GM12873 (cell line): Measurements from ENCODE around the gene PKHD1.

Experiments used
- TF ChIP-seq, protein P1 (sequence below): IDR thresholded peaks from 2 replicates; pipeline ENCODE4 v1.5.1; 2012; ENCODE audit warnings: low read depth, mild to moderate bottlenecking, moderate library complexity, low read length, control low read depth; ENCODE audit not compliant: insufficient read depth; ENCODE audit errors: missing control alignments

The PKHD1 gene

DNA sequence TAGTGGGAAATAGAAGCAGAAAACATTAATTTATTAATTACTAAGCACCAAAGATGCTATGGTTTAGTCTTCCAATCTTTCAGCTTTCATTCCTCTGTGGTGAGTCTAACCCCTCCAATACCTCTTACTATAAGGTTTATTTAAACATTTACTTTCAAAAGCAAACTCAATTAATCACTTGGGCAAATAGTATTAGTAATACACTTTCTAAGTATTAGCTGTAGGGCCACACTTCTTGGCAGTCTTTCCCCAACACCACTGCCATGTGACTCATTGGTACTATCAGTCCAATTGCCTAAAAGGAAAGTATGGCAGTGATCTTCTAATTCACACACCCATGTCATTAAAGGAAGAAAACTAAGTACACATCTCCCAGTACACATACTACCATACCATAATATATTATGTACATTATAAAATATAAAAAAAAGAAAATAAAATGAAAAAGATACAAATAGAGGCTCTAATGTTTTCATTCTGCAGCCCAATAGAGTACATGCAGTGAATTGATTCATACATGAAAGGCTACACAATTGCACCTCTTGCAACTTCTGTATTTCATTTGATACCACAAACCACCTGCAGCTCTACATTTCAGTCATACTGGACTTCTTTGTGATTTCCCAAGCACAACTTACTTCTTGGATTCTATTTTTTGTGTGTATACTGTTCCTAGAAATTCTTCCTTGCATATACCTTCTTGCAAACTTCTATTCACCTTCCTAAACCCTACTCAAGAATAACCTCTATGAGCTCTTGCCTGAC lies 218.6 kb downstream of the PKHD1 start:
- TF ChIP-seq, protein P1, sequence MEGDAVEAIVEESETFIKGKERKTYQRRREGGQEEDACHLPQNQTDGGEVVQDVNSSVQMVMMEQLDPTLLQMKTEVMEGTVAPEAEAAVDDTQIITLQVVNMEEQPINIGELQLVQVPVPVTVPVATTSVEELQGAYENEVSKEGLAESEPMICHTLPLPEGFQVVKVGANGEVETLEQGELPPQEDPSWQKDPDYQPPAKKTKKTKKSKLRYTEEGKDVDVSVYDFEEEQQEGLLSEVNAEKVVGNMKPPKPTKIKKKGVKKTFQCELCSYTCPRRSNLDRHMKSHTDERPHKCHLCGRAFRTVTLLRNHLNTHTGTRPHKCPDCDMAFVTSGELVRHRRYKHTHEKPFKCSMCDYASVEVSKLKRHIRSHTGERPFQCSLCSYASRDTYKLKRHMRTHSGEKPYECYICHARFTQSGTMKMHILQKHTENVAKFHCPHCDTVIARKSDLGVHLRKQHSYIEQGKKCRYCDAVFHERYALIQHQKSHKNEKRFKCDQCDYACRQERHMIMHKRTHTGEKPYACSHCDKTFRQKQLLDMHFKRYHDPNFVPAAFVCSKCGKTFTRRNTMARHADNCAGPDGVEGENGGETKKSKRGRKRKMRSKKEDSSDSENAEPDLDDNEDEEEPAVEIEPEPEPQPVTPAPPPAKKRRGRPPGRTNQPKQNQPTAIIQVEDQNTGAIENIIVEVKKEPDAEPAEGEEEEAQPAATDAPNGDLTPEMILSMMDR: no peak

DNA sequence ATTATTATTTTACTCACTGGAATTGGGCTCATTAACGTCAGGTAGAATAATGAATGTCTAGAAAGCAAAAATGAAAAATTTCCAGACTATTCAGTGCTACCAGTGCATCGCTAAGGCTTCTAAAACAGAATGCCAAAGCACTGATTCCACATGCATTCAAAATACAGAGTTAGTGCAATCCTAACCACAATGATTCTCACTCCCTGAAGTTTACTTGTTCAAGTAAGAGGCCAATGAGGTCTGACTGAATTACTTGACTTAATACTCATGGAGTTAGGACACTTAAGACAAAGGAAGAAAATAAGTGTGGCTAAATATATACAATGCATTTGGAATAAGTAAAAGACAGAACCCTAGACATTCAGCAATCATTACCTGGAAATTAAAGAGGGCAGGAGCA lies 220.5 kb downstream of the PKHD1 start:
- TF ChIP-seq, protein P1: no peak

DNA sequence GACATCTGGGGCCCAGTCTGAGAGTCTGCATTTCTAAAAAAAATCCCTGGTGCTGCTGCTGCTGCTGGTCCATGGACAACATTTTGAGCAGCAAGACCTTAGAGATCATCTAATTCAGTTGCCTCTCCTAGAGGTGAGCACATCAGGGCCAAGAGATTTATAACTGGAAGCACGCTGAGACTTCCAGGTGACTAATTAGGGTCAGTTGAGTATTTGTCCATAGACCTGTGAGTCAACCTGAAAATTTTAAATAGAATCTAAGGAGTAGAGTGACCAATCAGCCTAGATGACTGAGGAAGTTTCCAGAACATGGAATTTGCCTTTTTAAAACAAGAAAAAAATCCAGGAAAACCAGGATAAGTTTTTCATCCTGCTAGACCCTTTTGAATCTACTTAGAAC lies 221.4 kb downstream of the PKHD1 start:
- TF ChIP-seq, protein P1: no peak

DNA sequence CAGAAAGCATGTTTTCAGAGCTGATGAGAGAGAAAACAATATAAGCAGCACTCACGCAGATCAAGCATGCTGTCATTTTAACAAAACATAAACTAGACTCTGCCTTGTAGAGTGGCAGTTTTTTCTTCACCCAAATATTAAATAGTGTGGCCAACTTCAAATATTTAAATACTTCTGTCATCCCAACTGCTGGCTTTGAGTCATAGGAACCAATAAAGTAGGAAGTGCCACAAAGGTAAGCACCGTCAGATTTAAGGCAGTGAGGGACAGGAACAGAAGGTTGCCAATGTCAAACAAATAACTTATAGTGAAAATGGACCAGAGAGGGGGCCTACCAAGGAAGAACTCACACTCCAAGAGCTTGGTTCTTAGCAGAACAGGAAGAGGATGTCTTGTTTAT lies 222.2 kb downstream of the PKHD1 start:
- TF ChIP-seq, protein P1: no peak

DNA sequence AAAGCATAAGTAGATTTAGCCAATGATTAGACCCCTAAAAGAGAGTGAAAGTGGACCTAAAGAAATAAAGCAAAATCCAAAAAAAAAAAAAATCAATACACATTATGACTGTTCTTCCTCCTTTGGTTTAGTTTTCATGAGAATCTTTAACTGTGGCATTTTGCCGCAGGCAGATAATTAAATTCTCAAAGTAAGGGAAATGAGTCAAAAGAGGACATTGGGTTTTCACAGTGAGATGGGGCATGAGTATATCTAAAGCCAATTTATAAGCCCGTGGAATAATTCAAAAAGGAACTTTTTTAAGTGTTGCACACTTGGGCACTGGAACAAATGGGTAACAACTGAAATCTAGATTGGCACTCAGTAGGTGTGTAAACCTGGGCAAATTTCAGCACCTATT lies 230.3 kb downstream of the PKHD1 start:
- TF ChIP-seq, protein P1: no peak

GRCh38 chr6:51856508-51856907 lies 230.9 kb downstream of the PKHD1 start:
- TF ChIP-seq, protein P1: no peak

DNA sequence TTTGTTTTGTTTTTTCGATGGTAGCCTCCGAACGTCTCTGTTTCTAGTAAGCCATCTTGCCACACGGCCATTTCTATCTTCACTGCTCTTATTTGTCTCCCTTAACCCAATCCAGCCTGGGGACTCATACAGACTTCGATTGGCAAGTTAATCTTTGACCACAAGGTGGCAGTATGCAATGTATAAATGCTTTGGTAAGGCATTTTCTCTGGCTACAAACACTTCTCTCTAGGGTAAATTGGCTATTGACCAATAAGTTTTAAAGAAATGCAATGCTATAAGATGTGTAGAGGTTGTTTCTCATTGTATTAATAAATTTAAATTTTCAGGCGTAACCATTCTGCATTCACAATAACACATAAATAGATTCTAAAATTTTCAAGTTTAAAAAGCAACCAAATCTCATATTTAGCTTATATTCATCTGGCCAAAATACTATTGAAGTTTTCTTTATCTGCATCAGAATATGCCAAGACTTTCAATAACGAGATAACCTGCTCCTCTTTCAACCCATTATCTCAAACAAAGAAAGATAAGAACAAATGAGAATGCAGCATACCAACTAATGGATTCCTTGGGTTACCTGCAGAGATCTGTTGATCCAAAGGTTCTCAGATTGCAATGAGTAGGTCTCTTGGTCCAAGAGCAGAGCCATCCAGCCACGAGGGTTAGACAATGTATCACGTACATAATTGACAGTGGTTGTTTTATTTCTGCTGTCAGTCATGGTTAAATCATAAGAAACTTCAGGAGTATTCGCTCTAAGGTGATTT lies 231.9 kb downstream of the PKHD1 start:
- TF ChIP-seq, protein P1: peak; percentile 61
